Muscle layer of colon (tissue), 2 donors: Measurements from ENCODE around the gene TEX14.

Source experiments
- H3K27ac ChIP-seq: one replicate; pipeline ENCODE4 v1.7.0; 2013; ENCODE audit warnings: low read depth, mild to moderate bottlenecking, low read length, moderate library complexity
- H3K27me3 ChIP-seq, 2 donors: one replicate each; pipeline ENCODE4 v1.7.0; 2013; ENCODE audit warnings: low read length in 2 of 2, mild to moderate bottlenecking in 2 of 2; ENCODE audit not compliant: insufficient read depth in 2 of 2, control insufficient read depth in 1 of 2
- H3K36me3 ChIP-seq: one replicate; pipeline ENCODE4 v1.7.0; 2013; ENCODE audit warnings: mild to moderate bottlenecking, low read length; ENCODE audit not compliant: insufficient read depth
- H3K4me1 ChIP-seq: one replicate; pipeline ENCODE4 v1.7.0; 2013; ENCODE audit warnings: mild to moderate bottlenecking, low read length; ENCODE audit not compliant: insufficient read depth
- H3K4me3 ChIP-seq, 2 donors: one replicate each; pipeline ENCODE4 v1.7.0; 2013; ENCODE audit warnings: low read length in 2 of 2, low read depth in 1 of 2, mild to moderate bottlenecking in 1 of 2, moderate library complexity in 1 of 2
- H3K9ac ChIP-seq: one replicate; pipeline ENCODE4 v1.7.0; 2013; ENCODE audit warnings: low read length
- H3K9me3 ChIP-seq: one replicate; pipeline ENCODE4 v1.7.0; 2013; ENCODE audit warnings: mild to moderate bottlenecking, low read length
- donor health status: abdominal sarcoma.
- donor health status: Adenocarcinoma of cecum.

Gene TEX14

GRCh38 chr17:58515286-58515685, 176.6 kb downstream of the TEX14 start:
- H3K4me1 ChIP-seq = peaks cover 31% of the 10 kb centered on the region
- no peaks in the 10 kb centered on the region for H3K27me3 ChIP-seq
- no peak overlapping the region for H3K4me3 ChIP-seq
- H3K9ac ChIP-seq = no peak overlapping the region
- peaks cover 18% of the 10 kb centered on the region for H3K36me3 ChIP-seq
- H3K9me3 ChIP-seq = no peaks in the 10 kb centered on the region
- H3K27ac ChIP-seq = peak overlapping the region; percentile 10

DNA sequence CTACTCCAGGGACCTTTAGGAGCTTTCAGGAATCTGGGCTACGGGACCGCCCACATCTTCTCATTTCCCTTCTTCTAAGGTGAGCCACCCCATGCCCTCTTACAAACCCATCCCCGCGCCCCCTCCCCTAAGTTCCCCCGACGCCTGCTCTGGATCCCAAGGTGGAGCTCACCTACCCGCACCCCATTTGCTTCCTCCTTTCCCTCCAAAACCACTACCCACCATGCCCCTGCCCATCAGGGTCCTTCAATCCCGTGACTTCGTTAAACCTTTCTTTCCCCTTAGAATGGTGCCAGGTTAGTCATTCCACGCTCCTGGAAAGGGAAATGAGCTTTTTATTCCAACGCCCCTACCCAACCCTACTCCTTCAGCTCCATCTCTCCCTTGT, 177.1 kb downstream of the TEX14 start:
- peak overlapping the region; percentile 51 to 53 for H3K4me3 ChIP-seq
- H3K27ac ChIP-seq = peak overlapping the region; percentile 10
- peaks cover 24% of the 10 kb centered on the region for H3K36me3 ChIP-seq
- H3K9me3 ChIP-seq = no peaks in the 10 kb centered on the region
- no peak overlapping the region for H3K9ac ChIP-seq
- no peaks in the 10 kb centered on the region for H3K27me3 ChIP-seq
- peaks cover 31% of the 10 kb centered on the region for H3K4me1 ChIP-seq

GRCh38 chr17:58513965-58514769, 177.7 kb downstream of the TEX14 start, which contains the start of gene MTMR4:
Gene MTMR4 (minus strand): TSS chr17:58514638. CDS start chr17:58514407, 231 bp downstream.
- Histone ChIP-seq H3K9me3 (no peaks in the 10 kb centered on the region), H3K9ac (no peak within 1 kb of the TSS), H3K27me3 (no peaks in the 10 kb centered on the region), H3K4me3 (peak within 1 kb of the TSS; percentile 53 to 76), H3K27ac (peak within 1 kb of the TSS; percentile 38), H3K4me1 (peaks cover 31% of the 10 kb centered on the region), H3K36me3 (peaks cover 28% of the 10 kb centered on the region)

- Histone ChIP-seq H3K4me1 (peaks cover 28% of the 10 kb centered on the region), H3K27me3 (no peaks in the 10 kb centered on the region), H3K36me3 (peaks cover 35% of the 10 kb centered on the region), H3K9ac (no peak overlapping the region), H3K9me3 (no peaks in the 10 kb centered on the region), H3K4me3 (peak overlapping the region in 1 of 2 donors; percentile 76), H3K27ac (no peak overlapping the region)
Observed at GRCh38 chr17:58513267-58513964, 178.4 kb downstream of the TEX14 start.

DNA sequence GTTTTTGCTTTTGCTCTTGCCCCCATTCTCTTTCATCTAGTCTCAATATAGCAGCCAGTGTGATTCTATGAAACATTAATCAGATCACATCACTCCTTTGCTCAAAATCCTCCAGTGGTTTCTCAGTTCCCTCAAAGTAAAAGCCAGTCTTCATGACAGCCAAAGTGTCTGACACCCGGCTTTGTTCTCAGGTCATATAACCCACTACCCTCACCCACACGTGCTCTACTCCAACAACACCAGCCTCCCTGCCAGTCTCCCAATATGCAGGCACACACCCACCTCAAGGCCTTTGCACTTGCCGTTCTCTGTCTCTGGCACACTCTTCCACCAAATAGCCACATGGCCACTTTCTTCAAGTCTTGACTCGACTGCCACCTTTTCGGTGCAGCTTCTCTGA, 181.8 kb downstream of the TEX14 start:
- peaks cover 60% of the 10 kb centered on the region for H3K36me3 ChIP-seq
- H3K27me3 ChIP-seq = no peaks in the 10 kb centered on the region
- no peaks in the 10 kb centered on the region for H3K9me3 ChIP-seq
- no peak overlapping the region for H3K9ac ChIP-seq
- H3K4me3 ChIP-seq = no peak overlapping the region
- H3K4me1 ChIP-seq = peaks cover 12% of the 10 kb centered on the region
- no peak overlapping the region for H3K27ac ChIP-seq

GRCh38 chr17:58508341-58509067, 183.3 kb downstream of the TEX14 start:
- Histone ChIP-seq H3K36me3 (peaks cover 76% of the 10 kb centered on the region), H3K27me3 (no peaks in the 10 kb centered on the region), H3K27ac (no peak overlapping the region), H3K9me3 (no peaks in the 10 kb centered on the region), H3K9ac (no peak overlapping the region), H3K4me3 (no peak overlapping the region), H3K4me1 (peaks cover 2% of the 10 kb centered on the region)

- H3K4me1 ChIP-seq = no peaks in the 10 kb centered on the region
- no peaks in the 10 kb centered on the region for H3K27me3 ChIP-seq
- H3K4me3 ChIP-seq = no peak overlapping the region
- H3K27ac ChIP-seq = no peak overlapping the region
- no peak overlapping the region for H3K9ac ChIP-seq
- H3K36me3 ChIP-seq = peaks cover 87% of the 10 kb centered on the region
- no peaks in the 10 kb centered on the region for H3K9me3 ChIP-seq
Observed at GRCh38 chr17:58507123-58507634, 184.7 kb downstream of the TEX14 start.
